ENCODE measurements around the gene SIL1. TPM values are rescaled to one million over a fixed set of nuclear protein-coding genes. Genes with fewer than 3 reads are reported as not detected.

Gene SIL1
- total RNA-seq, 4 donors from 2014 or later: 17.4 to 122 (median 58.3) TPM

DNA sequence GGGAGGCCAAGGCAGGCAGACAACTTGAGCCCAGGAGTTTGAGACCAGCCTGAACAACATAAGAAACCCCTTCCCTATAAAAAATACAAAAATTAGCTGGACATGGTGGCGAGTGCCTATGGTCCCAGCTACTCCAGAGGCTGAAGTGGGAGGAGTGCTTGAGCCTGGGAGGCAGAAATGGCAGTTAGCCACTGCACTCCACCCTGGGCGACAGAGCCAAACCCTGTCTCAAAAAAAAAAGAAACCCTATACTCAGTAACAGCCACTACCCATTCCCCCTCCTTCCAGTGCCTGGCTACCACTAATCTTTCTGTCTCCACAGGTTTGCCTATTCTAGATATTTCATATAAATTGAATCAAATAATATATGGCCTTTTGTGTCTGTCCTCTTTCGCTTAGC, 14.3 kb upstream of the SIL1 start:
- DNase-seq: no peak
- Histone ChIP-seq H3K36me3 (no peaks in the 10 kb centered on the region), H3K27ac (no peak overlapping the region), H3K9me3 (no peaks in the 10 kb centered on the region), H3K4me1 (no peaks in the 10 kb centered on the region), H3K4me3 (no peak overlapping the region), H3K27me3 (no peaks in the 10 kb centered on the region)
- no peak for TF ChIP-seq POLR2A (IDR thresholded peaks at IDR 0.05)
- TF ChIP-seq, protein P1, sequence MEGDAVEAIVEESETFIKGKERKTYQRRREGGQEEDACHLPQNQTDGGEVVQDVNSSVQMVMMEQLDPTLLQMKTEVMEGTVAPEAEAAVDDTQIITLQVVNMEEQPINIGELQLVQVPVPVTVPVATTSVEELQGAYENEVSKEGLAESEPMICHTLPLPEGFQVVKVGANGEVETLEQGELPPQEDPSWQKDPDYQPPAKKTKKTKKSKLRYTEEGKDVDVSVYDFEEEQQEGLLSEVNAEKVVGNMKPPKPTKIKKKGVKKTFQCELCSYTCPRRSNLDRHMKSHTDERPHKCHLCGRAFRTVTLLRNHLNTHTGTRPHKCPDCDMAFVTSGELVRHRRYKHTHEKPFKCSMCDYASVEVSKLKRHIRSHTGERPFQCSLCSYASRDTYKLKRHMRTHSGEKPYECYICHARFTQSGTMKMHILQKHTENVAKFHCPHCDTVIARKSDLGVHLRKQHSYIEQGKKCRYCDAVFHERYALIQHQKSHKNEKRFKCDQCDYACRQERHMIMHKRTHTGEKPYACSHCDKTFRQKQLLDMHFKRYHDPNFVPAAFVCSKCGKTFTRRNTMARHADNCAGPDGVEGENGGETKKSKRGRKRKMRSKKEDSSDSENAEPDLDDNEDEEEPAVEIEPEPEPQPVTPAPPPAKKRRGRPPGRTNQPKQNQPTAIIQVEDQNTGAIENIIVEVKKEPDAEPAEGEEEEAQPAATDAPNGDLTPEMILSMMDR (IDR thresholded peaks at IDR 0.05): no peak
- intact Hi-C loops (cut with DNase I; ENCODE audit: low total_unique reads): no loop called here

DNA sequence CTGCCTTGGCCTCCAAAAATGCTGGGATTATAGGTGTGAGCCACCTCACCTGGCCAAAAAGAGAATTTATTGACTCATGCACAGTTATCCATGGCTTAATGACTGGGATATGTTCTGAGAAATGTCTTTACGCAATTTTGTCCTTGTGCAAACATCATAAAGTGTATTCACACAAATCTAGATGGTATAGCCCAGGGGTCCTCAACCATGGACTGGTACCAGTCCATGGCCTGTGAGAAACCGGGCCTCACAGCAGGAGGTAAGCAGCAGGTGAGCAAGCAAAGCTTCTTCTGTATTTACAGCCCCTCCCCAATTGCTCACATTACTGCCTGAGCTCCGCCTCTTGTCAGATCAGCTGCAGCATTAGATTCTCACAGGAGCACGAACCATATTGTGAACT, 12.4 kb upstream of the SIL1 start:
- Histone ChIP-seq H3K4me1 (no peaks in the 10 kb centered on the region), H3K4me3 (no peak overlapping the region), H3K27me3 (no peaks in the 10 kb centered on the region), H3K9me3 (no peaks in the 10 kb centered on the region), H3K27ac (no peak overlapping the region), H3K36me3 (no peaks in the 10 kb centered on the region)
- DNase-seq: no peak
- intact Hi-C loops (cut with DNase I; ENCODE audit: low total_unique reads): no loop called here
- TF ChIP-seq, protein P1 (IDR thresholded peaks at IDR 0.05): no peak
- no peak for TF ChIP-seq POLR2A (IDR thresholded peaks at IDR 0.05)

DNA sequence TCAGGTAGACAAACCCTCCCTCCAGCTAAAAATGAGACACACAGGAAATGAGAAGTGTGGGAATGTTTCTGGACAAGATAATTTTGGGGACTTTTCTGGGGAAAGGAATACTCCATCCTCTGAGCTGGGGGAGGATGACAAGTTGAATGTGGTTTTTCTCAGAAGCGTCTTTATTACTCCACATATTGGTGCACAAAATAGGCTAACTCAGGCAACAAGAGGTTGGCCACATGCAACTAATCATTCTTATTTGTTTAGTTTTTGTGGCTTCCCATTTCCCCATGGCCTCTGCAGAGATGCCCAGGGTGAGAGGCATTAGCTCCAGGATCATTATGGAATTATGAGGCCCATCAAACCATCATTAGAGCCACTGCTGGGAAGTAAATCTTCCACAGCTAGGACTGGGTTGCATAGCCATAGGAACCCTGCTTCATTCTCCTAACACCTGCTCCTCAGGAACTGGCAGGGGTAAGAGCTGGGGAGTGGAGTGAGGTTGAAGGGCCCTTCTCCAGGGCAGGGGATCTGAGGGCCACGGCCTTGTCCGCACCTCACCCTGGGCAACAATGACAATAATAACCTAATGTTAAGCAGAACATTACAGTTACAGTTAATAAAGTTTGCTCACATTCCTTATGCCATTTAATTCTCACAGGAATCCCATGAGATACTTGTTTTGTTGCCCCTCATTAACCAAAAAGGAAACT, 9.3 kb upstream of the SIL1 start:
- no peak overlapping the region for H3K27ac ChIP-seq
- TF ChIP-seq POLR2A (IDR thresholded peaks at IDR 0.05): no peak
- TF ChIP-seq, protein P1 (IDR thresholded peaks at IDR 0.05): no peak
- H3K36me3 ChIP-seq: no peaks in the 10 kb centered on the region
- H3K27me3 ChIP-seq: no peaks in the 10 kb centered on the region
- intact Hi-C loops (cut with DNase I; ENCODE audit: low total_unique reads): no loop called here
- no peaks in the 10 kb centered on the region for H3K4me1 ChIP-seq
- H3K9me3 ChIP-seq: no peaks in the 10 kb centered on the region
- no peak for DNase-seq
- H3K4me3 ChIP-seq: no peak overlapping the region

DNA sequence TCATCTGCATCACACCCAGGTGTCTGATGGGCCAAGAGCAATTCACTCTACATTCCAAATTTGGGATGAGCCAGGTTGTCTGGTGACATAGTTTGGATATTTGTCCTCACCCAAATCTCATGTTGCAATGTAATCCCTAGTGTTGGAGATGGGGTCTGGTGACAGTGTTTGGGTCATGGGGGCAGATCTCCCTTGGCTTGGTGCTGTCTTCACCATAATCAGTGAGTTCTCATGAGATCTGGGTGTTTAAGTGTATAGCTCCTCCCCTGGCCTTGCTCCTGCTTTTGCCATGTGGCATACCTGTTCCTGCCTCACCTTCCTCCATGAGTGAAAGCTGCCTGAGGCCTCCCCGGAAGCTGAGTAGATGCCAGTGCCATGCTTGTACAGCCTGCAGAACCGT, 7.4 kb upstream of the SIL1 start:
- DNase-seq: no peak
- intact Hi-C loops (cut with DNase I; ENCODE audit: low total_unique reads): no loop called here
- no peaks in the 10 kb centered on the region for H3K9me3 ChIP-seq
- H3K27me3 ChIP-seq: no peaks in the 10 kb centered on the region
- TF ChIP-seq POLR2A (IDR thresholded peaks at IDR 0.05): no peak
- TF ChIP-seq, protein P1 (IDR thresholded peaks at IDR 0.05): no peak
- no peak overlapping the region for H3K4me3 ChIP-seq
- H3K36me3 ChIP-seq: no peaks in the 10 kb centered on the region
- no peaks in the 10 kb centered on the region for H3K4me1 ChIP-seq
- H3K27ac ChIP-seq: no peak overlapping the region

DNA sequence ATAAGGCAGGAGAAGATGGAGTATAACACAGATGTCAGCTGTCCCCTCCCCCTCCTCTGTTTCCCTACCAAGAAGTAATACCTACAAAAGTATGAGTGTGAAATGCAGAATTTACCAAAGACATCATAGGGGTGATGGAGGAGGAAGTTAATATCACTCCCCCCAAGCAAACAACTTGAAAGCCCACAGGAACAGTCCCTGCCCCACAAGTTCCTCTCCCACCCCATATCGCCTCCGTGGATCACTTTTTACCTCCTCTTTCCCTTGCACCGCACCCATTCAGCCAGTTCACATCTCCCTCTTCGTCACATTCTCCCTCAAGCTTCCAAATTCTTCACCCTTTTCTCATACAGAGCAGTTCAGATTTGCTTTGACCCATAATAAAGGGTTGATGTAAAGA, 7.0 kb upstream of the SIL1 start:
- Histone ChIP-seq H3K4me1 (no peaks in the 10 kb centered on the region), H3K27ac (no peak overlapping the region), H3K9me3 (no peaks in the 10 kb centered on the region), H3K4me3 (no peak overlapping the region), H3K27me3 (no peaks in the 10 kb centered on the region), H3K36me3 (no peaks in the 10 kb centered on the region)
- intact Hi-C loops (cut with DNase I; ENCODE audit: low total_unique reads): no loop called here
- DNase-seq: no peak
- no peak for TF ChIP-seq POLR2A (IDR thresholded peaks at IDR 0.05)
- TF ChIP-seq, protein P1 (IDR thresholded peaks at IDR 0.05): no peak

Data from uterus (tissue), 4 donors.